ENCODE data around the gene TBC1D22A.

GRCh38 chr22:46737976-46738646 is 24.3 kb upstream of the TBC1D22A start, which contains the start of gene CERK:
- TF ChIP-seq CTCF (IDR thresholded peaks at IDR 0.05 in 2 of 3, conservative IDR thresholded peaks at IDR 0.05 in 1 of 3; ENCODE audit: borderline replicate concordance in 1 of 3, insufficient read depth in 1 of 3, low read depth in 2 of 3, low read length in 2 of 3) = no peak
- TF ChIP-seq JUND (IDR thresholded peaks at IDR 0.05) = no peak
- no peak for TF ChIP-seq TCF7L2 (IDR thresholded peaks at IDR 0.05; ENCODE audit: borderline replicate concordance, extremely low read depth, insufficient read depth, insufficient read length)
- no peak for TF ChIP-seq SP1 (IDR thresholded peaks at IDR 0.05; ENCODE audit: low read depth)
- TF ChIP-seq POLR2AphosphoS5 (IDR thresholded peaks at IDR 0.05; ENCODE audit: low read depth, low read length) = peak; percentile 60
- no peak for TF ChIP-seq RAD21 (IDR thresholded peaks at IDR 0.05; ENCODE audit: low read depth)
- TF ChIP-seq ATF3 (IDR thresholded peaks at IDR 0.05) = no peak
- no peak for TF ChIP-seq ZNF274 (IDR thresholded peaks at IDR 0.05; ENCODE audit: low read depth, low read length)
- peak; percentile 69 for TF ChIP-seq POLR2A (IDR thresholded peaks at IDR 0.05; ENCODE audit: borderline replicate concordance, extremely low read depth, insufficient read depth, insufficient read length)
- no peak for TF ChIP-seq FOSL1 (IDR thresholded peaks at IDR 0.05; ENCODE audit: low read depth)
- no peak for TF ChIP-seq SRF (IDR thresholded peaks at IDR 0.05; ENCODE audit: low read depth)
- no peak for TF ChIP-seq CBX3 (IDR thresholded peaks at IDR 0.05; ENCODE audit: low read depth)
